OCI-LY3 (cell line): ENCODE data around the gene GPR62.
"Not testable (repeated sequence)": the region's sequence is repeated elsewhere in the genome, so short reads cannot be mapped to it uniquely, and the experiment has no call there.

Source experiments
- H2AFZ ChIP-seq: fragments of 200-600, 300-600 bp; shearing (Covaris generic); 2 replicates; pipeline ENCODE4 v1.6.0; 2014; ENCODE audit warnings: antibody characterized with exemption, low read depth, low read length
- H3K27ac ChIP-seq: fragments of 200-600, 300-600 bp; sonication (generic); 2 replicates; pipeline ENCODE4 v1.5.1; 2014; ENCODE audit warnings: mild to moderate bottlenecking, low read length, moderate library complexity, mixed read lengths
- H3K27me3 ChIP-seq: fragments of 200-600, 300-600 bp; sonication (generic); 2 replicates; pipeline ENCODE4 v1.6.1; 2014; ENCODE audit warnings: low read depth, low read length, mixed read lengths
- H3K36me3 ChIP-seq: fragments of 200-600, 300-600 bp; sonication (generic); replicated peaks from 2 replicates; pipeline ENCODE3; 2014; ENCODE audit warnings: low read depth, low read length, mixed read lengths
- H3K4me1 ChIP-seq: fragments of 300-600, 200-600 bp; sonication (generic); 2 replicates; pipeline ENCODE4 v1.6.1; 2014; ENCODE audit warnings: low read length, mixed read lengths
- H3K4me2 ChIP-seq: fragments of 200-600, 300-600 bp; sonication (generic); 2 replicates; pipeline ENCODE4 v1.6.1; 2014; ENCODE audit warnings: low read length, mixed read lengths
- H3K4me3 ChIP-seq: fragments of 300-600, 200-600 bp; sonication (generic); 2 replicates; pipeline ENCODE4 v1.5.1; 2014; ENCODE audit warnings: antibody characterized with exemption, mild to moderate bottlenecking, low read length, moderate library complexity
- H3K79me2 ChIP-seq: fragments of 300-600, 200-600 bp; shearing (Covaris generic); 2 replicates; pipeline ENCODE4 v1.6.1; 2014; ENCODE audit warnings: mild to moderate bottlenecking, low read length, mixed read lengths
- H3K9ac ChIP-seq: fragments of 300-600, 200-600 bp; shearing (Covaris generic); 2 replicates; pipeline ENCODE4 v1.6.0; 2014; ENCODE audit warnings: mild to moderate bottlenecking, low read length, moderate library complexity
- H3K9me3 ChIP-seq: fragments of 200-600, 300-600 bp; shearing (Covaris generic); 2 replicates; pipeline ENCODE4 v1.6.1; 2014; ENCODE audit warnings: low read length, mixed read lengths; ENCODE audit not compliant: insufficient read depth
- H4K20me1 ChIP-seq: fragments of 200-600, 300-600 bp; sonication (generic); 2 replicates; pipeline ENCODE4 v1.6.1; 2016; ENCODE audit warnings: low read length, mixed read lengths; ENCODE audit not compliant: insufficient read depth
- EZH2phosphoT487 ChIP-seq: fragments of 200-600 bp; shearing (Covaris generic); IDR thresholded peaks from 2 replicates; pipeline ENCODE4 v1.6.1; 2018; ENCODE audit warnings: antibody characterized with exemption, mixed run types, low read depth
- TF ChIP-seq, protein P1 (sequence below): fragments of 200-600, 300-600 bp; sonication (generic); IDR thresholded peaks from 2 replicates; pipeline ENCODE4 v1.5.1; 2014; ENCODE audit warnings: antibody characterized with exemption, low read length, low read depth

The GPR62 gene

DNA sequence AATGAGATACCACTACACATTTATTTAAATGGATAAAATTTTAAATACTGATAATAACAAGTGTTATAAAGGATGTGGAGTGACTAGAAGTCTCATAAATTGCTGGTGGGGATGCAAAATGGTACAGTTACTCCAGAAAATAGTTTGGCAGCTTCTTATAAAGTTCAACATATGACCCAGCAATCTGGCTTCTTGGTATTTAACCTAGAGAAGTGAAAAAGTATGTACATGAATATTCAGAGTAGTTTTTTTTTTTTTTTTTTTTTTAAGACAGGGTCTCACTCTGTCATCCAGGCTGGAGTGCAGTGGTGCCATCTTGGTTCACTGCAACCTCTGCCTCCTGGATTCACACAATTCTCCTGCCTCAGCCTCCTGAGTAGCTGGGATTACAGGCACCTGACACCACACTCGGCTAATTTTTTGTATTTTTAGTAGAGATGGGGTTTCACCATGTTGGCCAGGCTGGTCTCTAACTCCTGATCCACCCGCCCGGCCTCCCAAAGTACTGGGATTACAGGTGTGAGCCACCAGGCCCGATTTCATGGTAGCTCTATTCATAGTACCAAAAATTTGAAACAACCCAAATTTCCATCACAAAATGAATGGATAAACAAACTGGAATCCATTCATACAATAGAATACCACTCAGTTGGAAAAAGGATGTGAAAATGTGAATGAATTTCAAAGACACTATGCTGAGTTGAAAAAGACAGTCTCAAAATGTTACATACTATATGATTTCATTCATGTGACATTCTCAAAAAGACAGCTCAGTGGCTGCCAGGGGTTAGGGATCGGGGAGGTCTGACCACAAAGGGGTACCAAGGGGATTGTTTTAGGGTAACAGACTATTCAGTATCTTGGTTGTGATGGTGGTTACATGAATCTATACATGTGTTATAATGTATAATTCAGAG is 27.9 kb upstream of the GPR62 start:
- H3K27ac ChIP-seq = peak overlapping the region; percentile 49
- H3K27me3 ChIP-seq = no peaks in the 10 kb centered on the region
- peak overlapping the region; percentile 40 for H3K4me2 ChIP-seq
- TF ChIP-seq, protein P1, sequence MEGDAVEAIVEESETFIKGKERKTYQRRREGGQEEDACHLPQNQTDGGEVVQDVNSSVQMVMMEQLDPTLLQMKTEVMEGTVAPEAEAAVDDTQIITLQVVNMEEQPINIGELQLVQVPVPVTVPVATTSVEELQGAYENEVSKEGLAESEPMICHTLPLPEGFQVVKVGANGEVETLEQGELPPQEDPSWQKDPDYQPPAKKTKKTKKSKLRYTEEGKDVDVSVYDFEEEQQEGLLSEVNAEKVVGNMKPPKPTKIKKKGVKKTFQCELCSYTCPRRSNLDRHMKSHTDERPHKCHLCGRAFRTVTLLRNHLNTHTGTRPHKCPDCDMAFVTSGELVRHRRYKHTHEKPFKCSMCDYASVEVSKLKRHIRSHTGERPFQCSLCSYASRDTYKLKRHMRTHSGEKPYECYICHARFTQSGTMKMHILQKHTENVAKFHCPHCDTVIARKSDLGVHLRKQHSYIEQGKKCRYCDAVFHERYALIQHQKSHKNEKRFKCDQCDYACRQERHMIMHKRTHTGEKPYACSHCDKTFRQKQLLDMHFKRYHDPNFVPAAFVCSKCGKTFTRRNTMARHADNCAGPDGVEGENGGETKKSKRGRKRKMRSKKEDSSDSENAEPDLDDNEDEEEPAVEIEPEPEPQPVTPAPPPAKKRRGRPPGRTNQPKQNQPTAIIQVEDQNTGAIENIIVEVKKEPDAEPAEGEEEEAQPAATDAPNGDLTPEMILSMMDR = no peak
- TF ChIP-seq EZH2phosphoT487 = no peak
- no peaks in the 10 kb centered on the region for H3K9me3 ChIP-seq
- peaks cover 6% of the 10 kb centered on the region for H3K36me3 ChIP-seq
- no peak overlapping the region for H3K4me3 ChIP-seq
- H3K9ac ChIP-seq = no peak overlapping the region
- no peak overlapping the region for H2AFZ ChIP-seq
- no peaks in the 10 kb centered on the region for H3K79me2 ChIP-seq
- peaks cover 13% of the 10 kb centered on the region for H3K4me1 ChIP-seq
- H4K20me1 ChIP-seq = no peaks in the 10 kb centered on the region

DNA sequence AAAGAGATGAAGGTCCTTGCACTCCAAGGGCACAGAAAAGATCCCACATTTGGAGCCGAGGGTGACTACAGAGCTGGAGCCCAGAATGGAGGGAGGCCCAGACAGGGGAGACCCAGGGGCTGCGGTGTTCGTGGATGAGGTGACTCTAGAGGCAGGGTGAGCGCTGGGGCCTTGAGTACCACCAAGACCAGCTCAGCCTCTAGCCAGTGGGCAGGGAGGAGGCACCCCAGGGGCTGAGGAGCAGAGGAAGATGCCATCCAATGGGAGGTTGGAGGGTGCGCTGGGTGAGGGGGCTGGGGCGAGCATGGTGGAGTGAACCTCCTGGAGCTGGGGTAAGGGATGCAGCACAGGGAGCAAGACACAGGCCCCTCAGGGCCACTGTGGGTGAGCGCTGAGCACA is 26.7 kb upstream of the GPR62 start:
- Histone ChIP-seq H3K4me3 (no peak overlapping the region), H3K27ac (no peak overlapping the region), H4K20me1 (no peaks in the 10 kb centered on the region), H3K4me2 (no peak overlapping the region), H3K4me1 (peaks cover 13% of the 10 kb centered on the region), H3K9me3 (no peaks in the 10 kb centered on the region), H2AFZ (no peak overlapping the region), H3K9ac (no peak overlapping the region), H3K27me3 (no peaks in the 10 kb centered on the region), H3K79me2 (no peaks in the 10 kb centered on the region), H3K36me3 (peaks cover 14% of the 10 kb centered on the region)
- TF ChIP-seq EZH2phosphoT487 = no peak
- TF ChIP-seq, protein P1 = no peak

DNA sequence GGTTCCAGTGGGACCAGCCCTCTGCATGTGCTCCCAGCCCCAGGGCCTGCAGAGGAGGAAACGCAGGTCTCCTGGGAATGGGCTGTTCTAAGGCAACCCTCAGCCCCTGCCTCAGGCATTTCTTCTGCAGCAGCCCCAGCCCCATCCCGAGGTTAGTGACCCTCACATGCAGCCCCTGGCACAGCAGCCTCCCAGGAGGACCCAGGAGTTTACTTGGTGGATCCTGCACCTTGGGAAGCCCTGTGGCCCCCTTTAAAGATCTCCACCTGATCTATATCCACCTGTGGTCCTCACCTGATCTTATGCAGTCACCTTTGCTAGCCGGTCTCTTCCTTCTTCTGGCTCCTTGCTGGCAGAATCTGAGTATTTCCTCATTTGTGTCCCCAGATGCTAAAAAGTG is 26.2 kb upstream of the GPR62 start:
- H3K27me3 ChIP-seq, H3K27ac ChIP-seq, H3K9me3 ChIP-seq, H3K4me3 ChIP-seq, H4K20me1 ChIP-seq, H3K4me2 ChIP-seq, H3K9ac ChIP-seq, H3K79me2 ChIP-seq, H2AFZ ChIP-seq: not testable (repeated sequence)
- Histone ChIP-seq H3K36me3 (peaks cover 20% of the 10 kb centered on the region), H3K4me1 (peaks cover 13% of the 10 kb centered on the region)

DNA sequence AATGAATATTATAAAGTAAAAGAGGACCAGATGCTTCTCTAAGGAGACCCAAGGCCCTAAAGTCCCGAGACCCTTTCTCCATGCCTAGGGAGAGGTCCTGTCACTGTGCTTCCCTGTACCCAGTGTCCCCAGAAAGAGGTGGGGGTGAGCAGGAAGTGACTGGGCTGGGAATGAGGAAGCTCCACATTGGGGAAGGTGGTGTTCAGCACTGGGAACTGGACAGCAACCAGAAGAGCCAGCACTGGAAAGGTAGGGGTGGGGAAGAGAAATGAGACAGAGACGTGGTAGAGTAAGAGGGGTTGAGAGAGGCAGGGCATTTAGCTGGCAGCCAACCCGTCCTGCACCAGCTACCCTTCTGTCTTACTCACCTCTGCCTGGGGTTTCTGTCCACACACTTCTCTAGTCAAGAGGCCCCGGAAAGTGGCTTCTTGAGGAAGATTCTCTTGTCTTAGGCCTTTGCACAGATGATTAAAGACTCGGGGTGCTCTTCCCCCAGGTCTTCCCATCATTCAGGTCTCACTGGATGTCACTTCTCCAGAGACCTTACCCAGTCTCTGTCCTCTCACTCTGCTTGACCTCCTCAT is 25.7 kb upstream of the GPR62 start:
- TF ChIP-seq EZH2phosphoT487 = no peak
- TF ChIP-seq, protein P1 = no peak
- Histone ChIP-seq H3K9me3 (no peaks in the 10 kb centered on the region), H3K9ac (no peak overlapping the region), H3K27ac (no peak overlapping the region), H3K79me2 (no peaks in the 10 kb centered on the region), H2AFZ (no peak overlapping the region), H3K27me3 (no peaks in the 10 kb centered on the region), H3K4me3 (no peak overlapping the region), H3K4me2 (no peak overlapping the region), H4K20me1 (no peaks in the 10 kb centered on the region), H3K36me3 (peaks cover 25% of the 10 kb centered on the region), H3K4me1 (peaks cover 13% of the 10 kb centered on the region)
